ENCODE measurements around the gene TCF7L1. TPM values are rescaled to one million over a fixed set of nuclear protein-coding genes. Genes with fewer than 3 reads are reported as not detected.
"Not testable (repeated sequence)": the region's sequence is repeated elsewhere in the genome, so short reads cannot be mapped to it uniquely, and the experiment has no call there.

TCF7L1 gene
- polyA plus RNA-seq, 6 donors from 2014 or later: 0.35 TPM; not detected in 5

DNA sequence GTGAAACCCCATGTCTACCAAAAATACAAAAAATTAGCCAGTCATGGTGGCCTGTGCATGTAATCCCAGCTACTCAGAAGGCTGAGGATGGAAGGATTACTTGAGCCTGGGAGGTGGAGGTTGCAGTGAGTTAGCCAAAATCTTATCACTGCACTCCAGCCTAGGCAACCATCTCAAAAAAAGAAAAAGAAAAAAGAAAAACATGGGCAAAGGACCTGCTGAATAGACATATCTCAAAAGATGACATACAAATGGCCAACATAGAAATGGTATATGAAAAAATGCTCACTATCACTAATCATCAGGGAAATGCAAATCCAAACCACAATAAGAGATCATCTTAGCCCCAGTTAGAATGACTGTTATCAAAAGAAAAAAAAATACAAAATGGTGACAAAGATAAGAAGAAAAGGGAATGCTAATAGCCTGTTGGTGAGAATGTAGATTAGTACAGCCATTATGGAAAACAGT lies 196.0 kb downstream of the TCF7L1 start:
- H3K9me3 Mint-ChIP-seq: peaks cover 0 to 2% (median 0%) of the 10 kb centered on the region in 7 donors
- peaks cover 9 to 10% of the 10 kb centered on the region in 2 donors for H3K36me3 Mint-ChIP-seq
- peaks cover 34 to 52% (median 47%) of the 10 kb centered on the region in 3 donors for H3K4me1 Mint-ChIP-seq
- peak overlapping the region in 6 of 8 donors; percentile 10 to 99 (median 97) for H3K4me3 Mint-ChIP-seq
- peak overlapping the region in 4 of 6 donors; percentile 5 to 99 (median 51) for H3K27ac Mint-ChIP-seq
- H3K27me3 Mint-ChIP-seq: no peaks in the 10 kb centered on the region
- ATAC-seq (ENCODE audit: low read depth in 2 of 2): no peak
- no peak for DNase-seq

DNA sequence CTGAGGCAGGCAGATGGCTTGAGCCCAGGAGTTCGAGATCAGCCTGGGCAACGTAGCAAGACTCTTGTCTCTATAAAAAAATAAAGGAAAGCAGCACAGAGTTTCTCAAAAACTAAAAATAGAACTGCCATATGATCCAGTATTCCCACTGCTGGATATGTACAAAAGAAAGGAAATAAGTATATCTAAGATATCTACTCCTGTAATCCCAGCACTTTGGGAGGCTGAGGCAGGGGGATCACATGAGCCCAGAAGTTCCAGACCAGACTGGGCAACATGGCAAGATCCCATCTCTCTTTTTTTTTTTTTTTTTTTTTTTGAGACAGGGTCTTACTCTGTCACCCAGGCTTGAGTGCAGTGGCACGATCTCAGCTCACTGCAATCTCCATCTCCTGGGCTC lies 196.5 kb downstream of the TCF7L1 start:
- Mint-ChIP-seq H3K27ac (peak overlapping the region in 2 of 6 donors; percentile 5 to 53), H3K4me3 (peak overlapping the region in 6 of 8 donors; percentile 10 to 99 (median 70))
- ATAC-seq (ENCODE audit: low read depth in 2 of 2): not testable (repeated sequence)

DNA sequence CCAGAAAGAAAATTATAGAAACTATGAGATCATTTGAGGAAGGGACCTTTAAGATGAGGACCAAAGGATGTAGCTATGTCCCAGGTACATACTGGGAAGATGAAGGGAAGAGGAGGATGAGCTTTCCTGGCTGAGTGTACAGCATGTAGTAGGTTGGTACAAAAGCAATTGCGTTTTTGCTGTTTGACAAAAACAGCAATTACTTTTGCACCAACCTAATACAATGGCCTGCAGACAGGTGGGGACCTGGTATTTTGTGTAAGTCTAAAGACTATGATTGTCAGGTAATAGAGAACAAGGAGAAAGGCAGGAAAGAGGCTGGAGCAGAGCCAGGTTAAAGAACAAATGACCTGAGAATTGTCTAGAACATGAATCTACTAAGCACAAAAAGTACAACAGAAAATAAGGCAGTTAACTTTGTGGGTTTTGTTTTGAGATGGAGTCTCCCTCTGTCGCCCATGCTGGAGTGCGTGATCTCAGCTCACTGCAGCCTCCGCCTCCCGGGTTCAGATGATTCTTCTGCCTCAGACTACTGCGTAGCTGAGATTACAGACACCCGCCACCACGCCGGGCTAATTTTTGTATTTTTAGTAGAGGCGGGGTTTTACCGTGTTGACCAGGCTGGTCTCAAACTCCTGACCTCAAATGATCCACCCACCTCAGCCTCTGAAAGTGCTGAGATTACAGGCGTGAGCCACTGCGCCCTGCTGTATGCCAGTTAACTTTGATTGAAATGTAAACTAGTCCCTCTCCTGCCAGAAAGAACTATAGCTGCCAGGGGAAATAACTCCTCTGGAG lies 197.8 kb downstream of the TCF7L1 start:
- H3K4me1 Mint-ChIP-seq: peaks cover 21 to 33% (median 28%) of the 10 kb centered on the region in 3 donors
- peak overlapping the region in 1 of 8 donors; percentile 45 for H3K4me3 Mint-ChIP-seq
- H3K36me3 Mint-ChIP-seq: peaks cover under 1 to 10% of the 10 kb centered on the region in 2 donors
- DNase-seq (no peak), ATAC-seq (ENCODE audit: low read depth in 2 of 2) (no peak)
- peak overlapping the region in 1 of 6 donors; percentile 42 for H3K27ac Mint-ChIP-seq
- peaks cover 0 to 2% (median 0%) of the 10 kb centered on the region in 7 donors for H3K9me3 Mint-ChIP-seq
- no peaks in the 10 kb centered on the region for H3K27me3 Mint-ChIP-seq

More for the DNA sequence above, 196.5 kb downstream of the TCF7L1 start:
- Mint-ChIP-seq H3K36me3 (peaks cover 8 to 10% of the 10 kb centered on the region in 2 donors), H3K4me1 (peaks cover 33 to 47% (median 42%) of the 10 kb centered on the region in 3 donors)
- DNase-seq, H3K9me3 Mint-ChIP-seq, H3K27me3 Mint-ChIP-seq: not testable (repeated sequence)

DNA sequence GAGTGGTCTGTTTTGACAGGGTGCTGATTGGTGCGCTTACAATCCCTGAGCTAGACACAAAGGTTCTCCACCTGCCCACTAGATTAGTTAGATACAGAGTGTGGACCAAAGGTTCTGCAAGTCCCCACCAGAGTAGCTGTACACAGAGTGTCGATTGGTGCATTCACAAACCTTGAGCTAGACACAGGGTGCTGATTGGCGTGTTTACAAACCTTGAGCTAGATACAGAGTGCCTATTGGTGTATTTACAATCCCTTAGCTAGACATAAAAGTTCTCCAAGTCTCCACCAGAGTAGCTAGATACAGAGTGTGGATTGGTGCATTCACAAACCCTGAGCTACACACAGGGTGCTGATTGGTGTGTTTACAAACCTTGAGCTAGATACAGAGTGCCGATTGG lies 200.7 kb downstream of the TCF7L1 start:
- not testable (repeated sequence) for H3K4me3 Mint-ChIP-seq; DNase-seq; H3K9me3 Mint-ChIP-seq; H3K4me1 Mint-ChIP-seq; H3K36me3 Mint-ChIP-seq; H3K27me3 Mint-ChIP-seq; H3K27ac Mint-ChIP-seq; ATAC-seq (ENCODE audit: low read depth in 2 of 2)

DNA sequence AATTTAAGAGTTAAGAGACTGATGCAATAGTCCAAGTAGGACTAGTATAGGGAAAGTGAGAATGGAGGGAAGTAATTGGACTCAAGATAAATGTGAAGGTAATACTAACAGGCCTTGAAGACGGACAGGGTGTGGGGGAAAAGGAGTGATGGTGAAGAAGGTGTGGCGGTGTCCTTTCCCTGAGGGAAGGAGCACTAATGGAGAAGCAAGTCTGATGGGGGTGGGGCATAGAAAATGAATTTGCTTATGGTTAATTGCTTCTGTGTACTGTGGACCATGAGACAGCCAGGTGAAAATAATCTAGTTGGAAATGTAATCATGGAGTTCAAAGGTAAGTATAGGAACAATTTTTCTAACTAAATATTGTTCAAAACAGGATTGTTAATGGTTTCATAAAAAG lies 201.7 kb downstream of the TCF7L1 start:
- Mint-ChIP-seq H3K4me3 (no peak overlapping the region), H3K27ac (no peak overlapping the region), H3K9me3 (peaks cover 0 to 2% (median 0%) of the 10 kb centered on the region in 7 donors), H3K27me3 (no peaks in the 10 kb centered on the region), H3K36me3 (no peaks in the 10 kb centered on the region), H3K4me1 (no peaks in the 10 kb centered on the region)
- DNase-seq: no peak
- no peak for ATAC-seq (ENCODE audit: low read depth in 2 of 2)

DNA sequence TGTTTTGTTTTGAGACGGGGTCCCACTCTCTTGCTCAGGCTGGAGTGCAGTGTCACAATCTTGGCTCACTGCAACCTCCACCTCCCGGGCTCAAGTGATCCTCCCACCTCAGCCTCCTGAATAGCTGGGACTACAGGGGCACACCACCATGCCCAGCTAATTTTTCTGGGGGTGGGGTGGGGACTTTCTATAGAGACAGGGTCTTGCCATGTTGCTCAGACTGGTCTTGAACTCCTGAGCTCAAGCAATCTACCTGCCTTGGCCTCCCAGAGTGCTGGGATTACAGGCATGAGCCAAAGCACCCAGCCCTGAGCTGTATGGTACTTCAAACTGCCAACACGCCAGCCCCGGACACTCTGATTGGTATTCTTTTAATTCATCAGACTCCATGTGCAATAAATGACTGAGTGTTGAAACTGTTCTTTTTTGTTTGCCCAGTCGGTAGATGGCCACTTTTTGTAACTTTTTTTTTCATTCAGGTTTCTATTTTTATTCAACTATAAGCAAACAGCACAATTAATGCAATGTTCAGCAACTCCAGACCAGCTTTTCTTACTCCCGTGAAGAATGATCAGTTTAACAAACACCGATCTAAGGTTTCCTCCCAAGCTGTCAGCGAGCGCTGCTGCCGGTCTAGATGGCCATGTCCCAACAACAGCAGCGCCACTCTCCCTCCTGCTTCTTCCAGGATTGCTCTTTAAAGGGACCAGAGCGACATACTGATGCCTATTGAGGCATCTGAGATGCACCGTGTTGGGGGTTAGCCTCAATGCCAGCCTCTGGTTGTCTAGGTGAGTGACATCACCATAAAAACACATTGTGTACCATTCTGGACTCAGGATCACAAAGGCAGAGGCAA lies 207.1 kb downstream of the TCF7L1 start:
- Mint-ChIP-seq H3K9me3 (no peaks in the 10 kb centered on the region), H3K27ac (no peak overlapping the region), H3K4me3 (no peak overlapping the region), H3K4me1 (no peaks in the 10 kb centered on the region), H3K27me3 (no peaks in the 10 kb centered on the region), H3K36me3 (no peaks in the 10 kb centered on the region)
- DNase-seq (no peak), ATAC-seq (ENCODE audit: low read depth in 2 of 2) (no peak)

DNA sequence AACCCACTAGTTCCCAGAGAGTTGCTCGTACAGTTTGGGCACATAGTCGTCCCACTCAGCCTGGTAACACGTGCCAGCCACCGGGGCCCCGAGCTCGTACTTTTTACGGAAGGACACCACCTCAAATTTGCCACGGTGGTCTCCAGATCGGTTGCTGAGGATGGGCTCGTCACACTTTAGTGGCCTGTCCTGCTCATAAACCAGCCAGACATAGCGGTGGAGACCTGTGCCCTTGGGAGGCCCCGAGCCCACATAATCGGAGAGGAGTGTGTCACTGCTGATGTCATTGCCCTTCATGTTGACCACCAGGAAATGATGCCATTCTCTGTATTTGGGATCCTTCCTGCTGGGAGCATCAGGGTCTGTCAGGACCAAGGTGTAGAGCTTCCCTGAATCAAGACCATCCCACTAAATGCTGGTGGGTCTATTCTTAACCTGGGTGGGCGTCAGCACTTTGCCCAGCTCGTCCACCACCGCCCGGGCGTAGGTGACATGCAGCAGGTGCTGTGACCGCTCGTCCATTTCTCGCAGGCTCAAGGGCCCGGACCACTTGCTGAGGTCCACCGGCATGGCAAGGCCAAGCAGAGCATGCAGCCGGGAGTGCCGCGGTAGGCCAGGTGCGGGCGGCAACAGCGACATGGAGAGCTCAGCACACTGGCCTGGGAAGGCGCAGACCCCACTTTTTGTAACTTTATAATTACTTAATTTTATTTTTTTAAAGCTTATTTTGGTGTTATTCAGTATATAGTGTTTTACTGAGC lies 208.3 kb downstream of the TCF7L1 start:
- H3K4me1 Mint-ChIP-seq: no peaks in the 10 kb centered on the region
- H3K36me3 Mint-ChIP-seq: no peaks in the 10 kb centered on the region
- no peak overlapping the region for H3K4me3 Mint-ChIP-seq
- no peak for DNase-seq
- no peak overlapping the region for H3K27ac Mint-ChIP-seq
- H3K9me3 Mint-ChIP-seq: no peaks in the 10 kb centered on the region
- ATAC-seq (ENCODE audit: low read depth in 2 of 2): no peak
- no peaks in the 10 kb centered on the region for H3K27me3 Mint-ChIP-seq

DNA sequence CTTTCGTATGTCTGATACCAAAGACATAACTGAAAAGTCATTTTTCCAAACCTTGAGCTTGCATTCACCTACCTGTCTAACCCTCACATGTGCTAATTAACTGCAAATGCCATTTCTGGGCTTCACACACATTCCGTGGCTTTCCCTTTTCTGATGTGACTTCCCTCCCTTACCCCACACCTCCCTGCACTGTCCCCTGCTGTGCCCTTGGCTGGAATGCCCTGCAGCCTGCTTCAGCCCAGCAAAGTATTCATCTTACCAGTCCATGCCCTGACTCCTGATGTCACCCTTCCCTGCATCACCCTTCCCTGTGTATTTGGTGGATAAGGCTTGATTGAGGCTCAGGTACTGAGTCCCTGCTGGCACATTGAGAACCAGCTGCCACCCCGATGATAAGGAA lies 209.0 kb downstream of the TCF7L1 start:
- H3K4me3 Mint-ChIP-seq: no peak overlapping the region
- peaks cover 0 to 6% of the 10 kb centered on the region in 2 donors for H3K36me3 Mint-ChIP-seq
- H3K9me3 Mint-ChIP-seq: no peaks in the 10 kb centered on the region
- DNase-seq (no peak), ATAC-seq (ENCODE audit: low read depth in 2 of 2) (no peak)
- H3K4me1 Mint-ChIP-seq: peaks cover 0 to 3% (median 0%) of the 10 kb centered on the region in 3 donors
- H3K27me3 Mint-ChIP-seq: no peaks in the 10 kb centered on the region
- H3K27ac Mint-ChIP-seq: peak overlapping the region in 1 of 6 donors; percentile 61

DNA sequence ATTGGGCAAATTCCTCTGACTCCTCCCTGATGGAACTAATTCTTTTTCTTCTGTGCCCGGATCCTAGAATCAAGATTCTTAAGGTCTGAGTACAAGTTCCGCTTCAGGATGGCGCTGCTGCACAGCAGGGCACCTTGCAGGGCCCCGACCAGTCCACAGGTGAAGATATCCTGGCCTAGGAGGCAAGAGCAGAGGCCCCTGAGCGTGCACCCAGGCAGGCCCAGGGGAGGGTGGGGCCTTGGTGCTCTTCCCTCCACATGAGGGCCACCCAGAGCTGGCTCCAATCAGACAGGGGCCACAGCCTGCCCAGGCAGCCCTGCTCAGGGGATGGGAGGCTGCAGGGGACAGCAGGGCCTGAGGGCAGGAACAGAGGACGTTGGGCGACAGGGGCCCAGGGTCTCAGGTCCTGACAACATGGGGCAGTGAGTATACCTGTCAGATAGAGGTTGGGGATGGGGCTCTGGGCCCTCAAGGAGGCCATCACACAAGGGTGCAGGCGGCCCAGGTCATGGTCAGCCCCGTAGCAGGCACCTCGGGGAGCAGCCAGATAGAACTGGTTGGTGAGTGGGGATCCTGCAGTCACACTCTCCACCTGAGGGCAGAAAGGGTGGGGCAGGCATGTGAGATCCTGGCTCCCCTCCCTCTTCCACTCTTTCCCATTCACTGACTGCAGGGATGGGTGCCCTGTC lies 210.2 kb downstream of the TCF7L1 start:
- not testable (repeated sequence) for DNase-seq; H3K27ac Mint-ChIP-seq; H3K27me3 Mint-ChIP-seq; H3K4me3 Mint-ChIP-seq; H3K4me1 Mint-ChIP-seq; ATAC-seq (ENCODE audit: low read depth in 2 of 2); H3K9me3 Mint-ChIP-seq
- H3K36me3 Mint-ChIP-seq: peaks cover 0 to 14% of the 10 kb centered on the region in 2 donors

DNA sequence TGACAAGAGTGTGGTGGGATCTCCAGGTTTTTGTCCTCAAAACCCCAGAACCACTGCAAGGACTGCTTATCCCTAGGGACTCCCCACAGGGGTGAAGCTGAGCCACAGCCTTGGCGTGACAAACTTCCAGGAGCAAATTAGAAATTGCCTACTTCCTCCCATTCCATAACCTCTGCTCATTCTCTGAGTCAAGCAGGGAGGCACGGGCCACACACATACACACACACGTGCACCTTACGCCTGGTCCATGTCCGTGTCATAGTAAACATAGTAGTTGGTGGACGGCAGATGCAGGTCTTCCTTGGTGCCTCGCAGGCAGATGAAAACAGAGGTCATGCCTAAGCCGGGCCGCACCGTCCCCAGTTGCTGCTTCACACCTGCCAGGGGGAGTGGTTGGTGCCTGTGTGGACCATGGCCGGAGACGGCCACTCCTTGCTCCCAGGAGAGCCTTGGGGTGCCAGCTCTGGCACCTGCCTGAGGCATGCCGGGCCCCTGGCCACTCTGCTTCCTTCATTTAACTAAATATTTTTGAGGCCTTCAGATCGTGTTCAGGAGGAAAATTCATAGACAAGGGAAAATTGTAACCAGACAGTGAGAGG lies 211.3 kb downstream of the TCF7L1 start:
- Mint-ChIP-seq H3K27me3 (no peaks in the 10 kb centered on the region), H3K27ac (peak overlapping the region in 1 of 6 donors; percentile 12), H3K36me3 (peaks cover 0 to 15% of the 10 kb centered on the region in 2 donors), H3K9me3 (no peaks in the 10 kb centered on the region), H3K4me3 (no peak overlapping the region), H3K4me1 (peaks cover 0 to 3% (median 0%) of the 10 kb centered on the region in 3 donors)
- DNase-seq (no peak), ATAC-seq (ENCODE audit: low read depth in 2 of 2) (no peak)

DNA sequence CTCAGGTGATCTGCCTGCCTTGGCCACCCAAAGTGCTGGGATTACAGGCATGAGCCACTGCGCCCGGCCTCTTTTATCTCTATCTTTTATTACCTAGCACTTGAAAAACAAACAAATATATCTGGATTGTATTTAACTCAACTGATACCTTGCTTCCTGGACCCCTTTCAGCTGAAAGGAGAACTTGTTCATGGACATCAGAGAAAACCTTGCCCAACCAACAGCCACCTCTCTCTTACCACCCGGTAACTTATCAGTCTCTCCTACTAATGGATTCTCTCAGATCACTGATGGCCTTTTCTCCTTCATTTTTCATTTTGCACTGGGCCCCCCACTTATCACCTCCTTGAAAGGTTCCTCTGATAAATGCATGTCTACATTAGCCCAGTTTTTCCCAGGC lies 214.4 kb downstream of the TCF7L1 start:
- peaks cover 0 to 12% (median 3%) of the 10 kb centered on the region in 3 donors for H3K4me1 Mint-ChIP-seq
- no peaks in the 10 kb centered on the region for H3K27me3 Mint-ChIP-seq
- H3K9me3 Mint-ChIP-seq: no peaks in the 10 kb centered on the region
- ATAC-seq (ENCODE audit: low read depth in 2 of 2) (no peak), DNase-seq (no peak)
- peaks cover 10 to 30% of the 10 kb centered on the region in 2 donors for H3K36me3 Mint-ChIP-seq
- no peak overlapping the region for H3K4me3 Mint-ChIP-seq
- no peak overlapping the region for H3K27ac Mint-ChIP-seq

DNA sequence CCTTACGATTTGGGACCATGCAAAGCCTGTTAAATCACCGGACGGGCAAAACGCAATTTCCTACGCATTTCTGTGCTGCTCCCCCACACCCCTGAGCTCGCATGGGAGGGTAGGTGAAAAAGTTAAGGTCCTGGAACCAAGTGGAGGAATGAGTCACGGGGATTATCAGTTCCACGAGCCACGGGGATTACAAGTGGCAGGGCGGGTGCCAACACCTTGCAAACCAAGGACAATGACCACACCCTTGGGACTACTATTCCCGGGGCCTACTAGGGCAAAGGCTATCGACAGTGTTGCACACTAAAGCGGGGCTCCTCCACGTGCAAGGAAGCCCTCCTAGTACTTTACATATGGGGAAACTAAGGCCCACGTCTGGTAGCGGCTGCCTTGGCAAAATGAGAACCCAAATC lies 220.7 kb downstream of the TCF7L1 start:
- Mint-ChIP-seq H3K36me3 (peaks cover 14 to 16% of the 10 kb centered on the region in 2 donors), H3K4me3 (peak overlapping the region; percentile 96 to 100 (median 98)), H3K9me3 (no peaks in the 10 kb centered on the region), H3K27me3 (no peaks in the 10 kb centered on the region), H3K27ac (peak overlapping the region in 5 of 6 donors; percentile 54 to 100 (median 99)), H3K4me1 (peaks cover 27 to 57% (median 44%) of the 10 kb centered on the region in 3 donors)
- DNase-seq (no peak), ATAC-seq (ENCODE audit: low read depth in 2 of 2) (no peak)
